SK-N-SH (cell line): ENCODE results near the gene RPP25. TPM values are rescaled to one million over a fixed set of nuclear protein-coding genes. Genes with fewer than 3 reads are reported as not detected.
A peak's percentile ranks its signal among the peaks of the same experiment; 100 is the strongest.

Source experiments
- CTCF ChIA-PET: fragments of 300-600, 350-600 bp; formaldehyde crosslinking; extraction: SDS; loops from one replicate; lab custom pipeline; 2021; lab: Yijun Ruan, JAX
- POLR2A ChIA-PET: fragments of 350-600 bp; sonication (Branson Sonifier 250); formaldehyde crosslinking; extraction: SDS; loops from one replicate; lab custom pipeline; 2020; ENCODE audit warnings: antibody characterized with exemption, inconsistent platforms; lab: Yijun Ruan, JAX
- DNase-seq: peaks from one replicate; pipeline ENCODE4 v3.0.0; 2012
- H2AFZ ChIP-seq: fragments of 200-600 bp; sonication (generic); 2 replicates; pipeline ENCODE4 v1.8.1; 2016; ENCODE audit warnings: antibody characterized with exemption, mild to moderate bottlenecking, low read depth
- H3F3A ChIP-seq: fragments of 200-600 bp; sonication (generic); replicated peaks from 2 replicates; pipeline ENCODE3; 2016; ENCODE audit warnings: antibody characterized with exemption, mild to moderate bottlenecking; ENCODE audit not compliant: insufficient read depth
- H3K27ac ChIP-seq, 2 experiments: fragments of 200-500 bp in 1 of 2; fragments of 200-600 bp in 1 of 2; sonication (Bioruptor generic) in 1 of 2; sonication (generic), shearing (Covaris generic) in 1 of 2; 2 replicates each; pipeline versions ENCODE4 v1.5.1 to v1.6.1; 2014 to 2016; ENCODE audit warnings: low read depth in 2 of 2, inconsistent platforms in 1 of 2, low read length in 1 of 2, mild to moderate bottlenecking in 1 of 2, mixed read lengths in 1 of 2
- H3K27me3 ChIP-seq: fragments of 200-600 bp; sonication (generic), shearing (Covaris generic); 2 replicates; pipeline ENCODE4 v1.6.1; 2016; ENCODE audit warnings: mixed run types; ENCODE audit not compliant: insufficient read depth
- H3K36me3 ChIP-seq, 2 experiments: fragments of 200-500 bp in 1 of 2; fragments of 200-600 bp in 1 of 2; sonication (Bioruptor generic) in 1 of 2; sonication (generic) in 1 of 2; replicated peaks in 1 of 2; 2 replicates each; pipeline versions ENCODE3 to v1.5.1; 2014 to 2016; ENCODE audit warnings: low read length in 1 of 2, mild to moderate bottlenecking in 1 of 2; ENCODE audit not compliant: insufficient read depth in 2 of 2, control insufficient read depth in 1 of 2
- H3K4me1 ChIP-seq, 2 experiments: fragments of 200-500 bp in 1 of 2; fragments of 200-600 bp in 1 of 2; sonication (Bioruptor generic) in 1 of 2; sonication (generic), shearing (Covaris generic) in 1 of 2; 2 replicates each; pipeline versions ENCODE4 v1.5.1 to v1.6.1; 2014 to 2016; ENCODE audit warnings: low read depth in 1 of 2, low read length in 1 of 2, mixed run types in 1 of 2; ENCODE audit not compliant: insufficient read depth in 2 of 2, control insufficient read depth in 1 of 2
- H3K4me2 ChIP-seq: fragments of 200-600 bp; sonication (generic), shearing (Covaris generic); 2 replicates; pipeline ENCODE4 v1.6.1; 2017; ENCODE audit warnings: mixed run types
- H3K4me3 ChIP-seq, 2 experiments: fragments of 200-500 bp in 1 of 2; fragments of 200-600 bp in 1 of 2; sonication (Bioruptor generic) in 1 of 2; sonication (generic), shearing (Covaris generic) in 1 of 2; 2 replicates each; pipeline versions ENCODE4 v1.5.1 to v1.8.1; 2014 to 2016; ENCODE audit warnings: low read depth in 2 of 2, inconsistent platforms in 1 of 2, low read length in 1 of 2, mild to moderate bottlenecking in 1 of 2, mixed read lengths in 1 of 2, moderate library complexity in 1 of 2
- H3K79me2 ChIP-seq: fragments of 200-600 bp; sonication (generic); 2 replicates; pipeline ENCODE4 v1.8.1; 2017; ENCODE audit warnings: mild to moderate bottlenecking; ENCODE audit not compliant: insufficient read depth
- H3K9ac ChIP-seq: fragments of 200-600 bp; sonication (generic); 2 replicates; pipeline ENCODE4 v1.6.1; 2017; ENCODE audit warnings: mixed run types
- H3K9me2 ChIP-seq: fragments of 200-600 bp; sonication (generic); 2 replicates; pipeline ENCODE4 v1.6.1; 2017; ENCODE audit warnings: mixed run types
- H3K9me3 ChIP-seq: fragments of 200-600 bp; sonication (generic); 2 replicates; pipeline ENCODE4 v1.6.1; 2017; ENCODE audit warnings: mixed run types, mild to moderate bottlenecking, moderate library complexity
- H4K20me1 ChIP-seq: fragments of 200-600 bp; sonication (generic); 2 replicates; pipeline ENCODE4 v1.6.1; 2017; ENCODE audit warnings: mild to moderate bottlenecking, mixed run types; ENCODE audit not compliant: insufficient read depth
- CTCF ChIP-seq: fragments of 200-600 bp; sonication (generic); IDR thresholded peaks from 2 replicates; pipeline ENCODE4 v1.6.1; 2017; ENCODE audit warnings: antibody characterized with exemption, mild to moderate bottlenecking, moderate library complexity
- ELF1 ChIP-seq: IDR thresholded peaks from 2 replicates; pipeline ENCODE4 v1.4.0; 2012
- EP300 ChIP-seq, 2 experiments: IDR thresholded peaks; 2 replicates each; pipeline versions ENCODE4 v1.4.0 to v1.6.1; 2012; ENCODE audit warnings: borderline replicate concordance in 1 of 2, low read depth in 1 of 2, low read length in 1 of 2
- FOSL2 ChIP-seq: IDR thresholded peaks from 2 replicates; pipeline ENCODE4 v1.4.0; 2012; ENCODE audit warnings: low read depth, mild to moderate bottlenecking, moderate library complexity, borderline replicate concordance
- FOXM1 ChIP-seq: IDR thresholded peaks from 2 replicates; pipeline ENCODE4 v1.4.0; 2012; ENCODE audit warnings: low read depth, mild to moderate bottlenecking
- JUND ChIP-seq: IDR thresholded peaks from 2 replicates; pipeline ENCODE4 v1.4.0; 2012
- MXI1 ChIP-seq: IDR thresholded peaks from 2 replicates; pipeline ENCODE4 v1.6.1; 2012; ENCODE audit warnings: mild to moderate bottlenecking, low read depth, low read length, improper control_type of control experiment
- NFIC ChIP-seq: IDR thresholded peaks from 2 replicates; pipeline ENCODE4 v1.4.0; 2012; ENCODE audit warnings: borderline replicate concordance
- RAD21 ChIP-seq: IDR thresholded peaks from 2 replicates; pipeline ENCODE4 v1.6.1; 2012; ENCODE audit warnings: mild to moderate bottlenecking, low read length
- RCOR1 ChIP-seq: fragments of 150-350 bp; IDR thresholded peaks from 2 replicates; pipeline ENCODE4 v1.6.1; 2017; ENCODE audit warnings: antibody characterized with exemption, low read length
- RFX5 ChIP-seq: IDR thresholded peaks from 2 replicates; pipeline ENCODE4 v1.6.1; 2012; ENCODE audit warnings: mild to moderate bottlenecking, improper control_type of control experiment, low read length
- TCF12 ChIP-seq: IDR thresholded peaks from 2 replicates; pipeline ENCODE4 v1.4.0; 2012
- TEAD4 ChIP-seq: IDR thresholded peaks from 2 replicates; pipeline ENCODE4 v1.4.0; 2012; ENCODE audit warnings: mild to moderate bottlenecking, borderline replicate concordance; ENCODE audit not compliant: insufficient read depth
- YY1 ChIP-seq: IDR thresholded peaks from 2 replicates; pipeline ENCODE4 v1.4.0; 2012; ENCODE audit warnings: low read depth, mild to moderate bottlenecking
- WGBS: methylation state at CpG from one replicate; pipeline ENCODE4 v1.1.6; 2017; ENCODE audit warnings: low lambda C conversion rate; 5-methylcytosine and 5-hydroxymethylcytosine counted together
- polyA plus RNA-seq, 3 experiments: library from polyadenylated mRNA; depleted of rRNA; stranded (reverse); fragments of >200 nt; gene quantifications; 2 replicates each; pipeline ENCODE4 v1.2.3, GENCODE V29; 2012
- TF ChIP-seq, protein P1 (sequence below): IDR thresholded peaks from 2 replicates; pipeline ENCODE4 v1.4.0; 2012; ENCODE audit warnings: low read depth, borderline replicate concordance

Gene RPP25
- polyA plus RNA-seq, 1 of the 3 experiments (the other 2 are of a cell fraction) = 1.7 TPM

DNA sequence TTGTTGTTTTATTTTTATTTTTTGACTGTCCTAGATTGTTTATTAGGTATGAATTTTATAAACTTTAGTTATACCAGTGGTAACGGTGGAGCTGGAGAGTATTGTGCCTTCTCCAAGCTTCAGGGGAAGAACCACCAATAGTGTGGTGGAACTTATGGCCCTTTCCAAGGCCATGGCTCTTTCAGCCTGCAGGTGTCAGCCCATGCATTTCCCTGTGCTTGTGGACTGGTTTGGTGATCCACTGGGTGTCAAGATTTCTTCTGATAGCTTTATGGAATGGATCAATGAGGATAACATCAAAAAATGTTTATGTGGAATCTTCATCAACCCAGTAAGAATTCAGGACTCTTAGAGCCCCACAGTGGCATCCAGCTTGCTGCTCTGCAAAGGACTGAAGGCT is 19.6 kb upstream of the RPP25 start:
- no peak overlapping the region for H3K27ac ChIP-seq
- peaks cover 5% of the 10 kb centered on the region for H3F3A ChIP-seq
- no peaks in the 10 kb centered on the region for H3K27me3 ChIP-seq
- 64% methylated on average over 1 of the region's 1 CpG for WGBS
- peaks cover 0 to 4% of the 10 kb centered on the region in 2 experiments; a peak in 1 of 4 replicates for H3K4me1 ChIP-seq
- no peak overlapping the region for H3K4me3 ChIP-seq
- H3K9me2 ChIP-seq = no peaks in the 10 kb centered on the region
- no peak for DNase-seq
- POLR2A ChIA-PET = no interaction called here
- no peaks in the 10 kb centered on the region for H4K20me1 ChIP-seq
- H3K9ac ChIP-seq = no peak overlapping the region
- H3K36me3 ChIP-seq = no peaks in the 10 kb centered on the region
- TF ChIP-seq TEAD4 = no peak
- TF ChIP-seq CTCF = 0 out of 2 replicates have a peak, but pooled peaks have one; percentile 13
- no peaks in the 10 kb centered on the region for H3K9me3 ChIP-seq
- CTCF ChIA-PET = interaction anchor here (0.6 to 1.5 kb wide), 5 partner anchors 12 to 84 kb away, joined by 3 to 5 read pairs (median 3); no protein-coding TSS in a partner anchor
- H3K79me2 ChIP-seq = no peaks in the 10 kb centered on the region
- no peak overlapping the region for H3K4me2 ChIP-seq
- no peak overlapping the region for H2AFZ ChIP-seq

GRCh38 chr15:74967670-74968069 is 11.1 kb upstream of the RPP25 start:
- no peak for DNase-seq
- Histone ChIP-seq H3K4me2 (no peak overlapping the region), H3K9me2 (no peaks in the 10 kb centered on the region), H3K4me3 (no peak overlapping the region), H3K4me1 (peaks cover 7% of the 10 kb centered on the region in 2 experiments; a peak in 2 of 4 replicates)
- ChIA-PET POLR2A (interaction anchor here (1.1 kb wide), 1 partner anchor 28 kb away, joined by 3 read pairs; the partner anchor contains the start of gene SCAMP5), CTCF (interaction anchor here (0.9 to 1.3 kb wide), 3 partner anchors 9 to 199 kb away, joined by 3 read pairs; no protein-coding TSS in a partner anchor)
- no peak for TF ChIP-seq MXI1
- TF ChIP-seq, protein P1, sequence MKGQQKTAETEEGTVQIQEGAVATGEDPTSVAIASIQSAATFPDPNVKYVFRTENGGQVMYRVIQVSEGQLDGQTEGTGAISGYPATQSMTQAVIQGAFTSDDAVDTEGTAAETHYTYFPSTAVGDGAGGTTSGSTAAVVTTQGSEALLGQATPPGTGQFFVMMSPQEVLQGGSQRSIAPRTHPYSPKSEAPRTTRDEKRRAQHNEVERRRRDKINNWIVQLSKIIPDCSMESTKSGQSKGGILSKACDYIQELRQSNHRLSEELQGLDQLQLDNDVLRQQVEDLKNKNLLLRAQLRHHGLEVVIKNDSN = no peak
- no peak for TF ChIP-seq FOXM1
- TF ChIP-seq FOSL2 = no peak
- TF ChIP-seq RFX5 = no peak
- no peak for TF ChIP-seq EP300 (IDR thresholded peaks at IDR 0.05; ENCODE audit: borderline replicate concordance in 1 of 2, low read depth in 1 of 2, low read length in 1 of 2)
- TF ChIP-seq NFIC = no peak
- TF ChIP-seq TCF12 = no peak
- TF ChIP-seq RCOR1 = no peak
- no peak for TF ChIP-seq RAD21
- no peak for TF ChIP-seq YY1
- no peak for TF ChIP-seq JUND
- TF ChIP-seq CTCF = no peak
- TF ChIP-seq ELF1 = no peak
- TF ChIP-seq, all 33 proteins: peak for 0
- Histone ChIP-seq H3K79me2 (no peaks in the 10 kb centered on the region), H3K27me3 (no peaks in the 10 kb centered on the region), H3F3A (peaks cover 5% of the 10 kb centered on the region), H3K27ac (no peak overlapping the region), H3K36me3 (no peaks in the 10 kb centered on the region), H2AFZ (no peak overlapping the region), H3K9ac (no peak overlapping the region), H3K9me3 (no peaks in the 10 kb centered on the region), H4K20me1 (no peaks in the 10 kb centered on the region)
- 97% methylated on average over 5 of the region's 5 CpGs for WGBS
